H1 (cell line): ENCODE data around the gene ZPR1. TPM values are rescaled to one million over a fixed set of nuclear protein-coding genes. Genes with fewer than 3 reads are reported as not detected.

Experiments used
- BACH1 ChIP-seq: IDR thresholded peaks from 2 replicates; pipeline ENCODE4 v1.6.1; 2012; ENCODE audit warnings: low read length, improper control_type of control experiment
- CEBPB ChIP-seq: IDR thresholded peaks from 2 replicates; pipeline ENCODE4 v1.6.1; 2012; ENCODE audit warnings: low read depth, low read length
- CREB1 ChIP-seq: IDR thresholded peaks from 2 replicates; pipeline ENCODE4 v1.6.1; 2012; ENCODE audit warnings: inconsistent platforms
- EP300 ChIP-seq, 2 experiments: IDR thresholded peaks; 1 replicate in 1 of 2; 2 replicates in 1 of 2; pipeline ENCODE4 v1.6.1; 2011 to 2012; ENCODE audit warnings: low read depth in 2 of 2, low read length in 2 of 2, mild to moderate bottlenecking in 2 of 2, borderline replicate concordance in 1 of 2, inconsistent platforms in 1 of 2, moderate library complexity in 1 of 2
- GABPA ChIP-seq: IDR thresholded peaks from 2 replicates; pipeline ENCODE4 v1.6.1; 2011; ENCODE audit warnings: mild to moderate bottlenecking, low read length, moderate library complexity, borderline replicate concordance; ENCODE audit not compliant: insufficient read depth
- NRF1 ChIP-seq: IDR thresholded peaks from 2 replicates; pipeline ENCODE4 v1.6.1; 2011; ENCODE audit warnings: mild to moderate bottlenecking, low read depth, low read length, improper control_type of control experiment
- RAD21 ChIP-seq, 2 experiments: IDR thresholded peaks in 1 of 2; conservative IDR thresholded peaks in 1 of 2; 2 replicates each; pipeline ENCODE4 v1.6.1; 2011; ENCODE audit warnings: low read depth in 2 of 2, low read length in 2 of 2, improper control_type of control experiment in 1 of 2, inconsistent platforms in 1 of 2, mild to moderate bottlenecking in 1 of 2, moderate library complexity in 1 of 2
- RFX5 ChIP-seq: IDR thresholded peaks from 2 replicates; pipeline ENCODE4 v1.6.1; 2011; ENCODE audit warnings: low read depth, low read length, improper control_type of control experiment, borderline replicate concordance
- ZNF274 ChIP-seq: IDR thresholded peaks from 2 replicates; pipeline ENCODE4 v1.7.0; 2012; ENCODE audit warnings: low read length, borderline replicate concordance; ENCODE audit errors: extremely low read depth
- polyA plus RNA-seq, 7 experiments: library from polyadenylated mRNA; depleted of rRNA in 3 of 7; stranded (reverse) in 5 of 7; unstranded in 2 of 7; fragments of >200 nt in 5 of 7; fragments of 200-250 nt in 2 of 7; gene quantifications; 1 replicate in 5 of 7; 2 replicates in 1 of 7; 4 replicates in 1 of 7; pipeline versions ENCODE4 v1.2.1 to v1.2.3, GENCODE V29; 2011 to 2013; ENCODE audit warnings: missing spikeins in 2 of 7, mixed read lengths in 2 of 7
- total RNA-seq: library from RNA; stranded (reverse); fragmentation: NEBNext Ultra II Directional; extraction: Animal tissue kit (Norgen Biotek cat#: 25700); gene quantifications from 2 replicates; pipeline ENCODE4 v1.2.1, GENCODE V29; 2021
- TF ChIP-seq, protein P1 (sequence below): fragments of 300-600 bp; sonication (generic); IDR thresholded peaks from 2 replicates; pipeline ENCODE4 v1.7.1; 2012; ENCODE audit warnings: low read length, moderate library complexity, mild to moderate bottlenecking, inconsistent platforms; ENCODE audit not compliant: insufficient replicate concordance
- TF ChIP-seq, protein P2 (sequence below): IDR thresholded peaks from 2 replicates; pipeline ENCODE4 v1.6.1; 2012; ENCODE audit warnings: inconsistent platforms

Gene ZPR1
- total and polyA plus RNA-seq, 2 of the 8 experiments (the other 6 are each of a cell fraction or from before 2014, with no cell fraction given) = 36.7 to 70.5 TPM

DNA sequence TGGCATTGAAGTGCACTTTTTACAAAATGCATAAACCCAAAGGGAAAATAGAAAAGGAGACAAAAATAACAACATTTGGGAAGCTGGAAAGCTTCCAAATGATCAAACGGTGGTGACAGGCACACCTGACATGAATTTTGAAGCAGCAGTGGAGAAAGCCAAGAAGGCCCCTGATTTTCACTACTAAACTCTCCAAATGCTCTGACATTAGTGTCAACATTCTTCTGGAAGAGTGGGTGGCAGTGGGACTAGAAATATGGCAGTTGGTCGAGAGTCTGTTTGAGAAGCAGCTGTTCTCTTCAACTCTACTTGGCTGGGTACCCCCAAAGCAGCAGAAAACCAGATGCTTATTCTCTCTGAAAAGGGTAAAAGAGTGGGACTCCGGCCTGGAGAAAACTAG, 16.2 kb upstream of the ZPR1 start (continued):
- TF ChIP-seq, protein P1, sequence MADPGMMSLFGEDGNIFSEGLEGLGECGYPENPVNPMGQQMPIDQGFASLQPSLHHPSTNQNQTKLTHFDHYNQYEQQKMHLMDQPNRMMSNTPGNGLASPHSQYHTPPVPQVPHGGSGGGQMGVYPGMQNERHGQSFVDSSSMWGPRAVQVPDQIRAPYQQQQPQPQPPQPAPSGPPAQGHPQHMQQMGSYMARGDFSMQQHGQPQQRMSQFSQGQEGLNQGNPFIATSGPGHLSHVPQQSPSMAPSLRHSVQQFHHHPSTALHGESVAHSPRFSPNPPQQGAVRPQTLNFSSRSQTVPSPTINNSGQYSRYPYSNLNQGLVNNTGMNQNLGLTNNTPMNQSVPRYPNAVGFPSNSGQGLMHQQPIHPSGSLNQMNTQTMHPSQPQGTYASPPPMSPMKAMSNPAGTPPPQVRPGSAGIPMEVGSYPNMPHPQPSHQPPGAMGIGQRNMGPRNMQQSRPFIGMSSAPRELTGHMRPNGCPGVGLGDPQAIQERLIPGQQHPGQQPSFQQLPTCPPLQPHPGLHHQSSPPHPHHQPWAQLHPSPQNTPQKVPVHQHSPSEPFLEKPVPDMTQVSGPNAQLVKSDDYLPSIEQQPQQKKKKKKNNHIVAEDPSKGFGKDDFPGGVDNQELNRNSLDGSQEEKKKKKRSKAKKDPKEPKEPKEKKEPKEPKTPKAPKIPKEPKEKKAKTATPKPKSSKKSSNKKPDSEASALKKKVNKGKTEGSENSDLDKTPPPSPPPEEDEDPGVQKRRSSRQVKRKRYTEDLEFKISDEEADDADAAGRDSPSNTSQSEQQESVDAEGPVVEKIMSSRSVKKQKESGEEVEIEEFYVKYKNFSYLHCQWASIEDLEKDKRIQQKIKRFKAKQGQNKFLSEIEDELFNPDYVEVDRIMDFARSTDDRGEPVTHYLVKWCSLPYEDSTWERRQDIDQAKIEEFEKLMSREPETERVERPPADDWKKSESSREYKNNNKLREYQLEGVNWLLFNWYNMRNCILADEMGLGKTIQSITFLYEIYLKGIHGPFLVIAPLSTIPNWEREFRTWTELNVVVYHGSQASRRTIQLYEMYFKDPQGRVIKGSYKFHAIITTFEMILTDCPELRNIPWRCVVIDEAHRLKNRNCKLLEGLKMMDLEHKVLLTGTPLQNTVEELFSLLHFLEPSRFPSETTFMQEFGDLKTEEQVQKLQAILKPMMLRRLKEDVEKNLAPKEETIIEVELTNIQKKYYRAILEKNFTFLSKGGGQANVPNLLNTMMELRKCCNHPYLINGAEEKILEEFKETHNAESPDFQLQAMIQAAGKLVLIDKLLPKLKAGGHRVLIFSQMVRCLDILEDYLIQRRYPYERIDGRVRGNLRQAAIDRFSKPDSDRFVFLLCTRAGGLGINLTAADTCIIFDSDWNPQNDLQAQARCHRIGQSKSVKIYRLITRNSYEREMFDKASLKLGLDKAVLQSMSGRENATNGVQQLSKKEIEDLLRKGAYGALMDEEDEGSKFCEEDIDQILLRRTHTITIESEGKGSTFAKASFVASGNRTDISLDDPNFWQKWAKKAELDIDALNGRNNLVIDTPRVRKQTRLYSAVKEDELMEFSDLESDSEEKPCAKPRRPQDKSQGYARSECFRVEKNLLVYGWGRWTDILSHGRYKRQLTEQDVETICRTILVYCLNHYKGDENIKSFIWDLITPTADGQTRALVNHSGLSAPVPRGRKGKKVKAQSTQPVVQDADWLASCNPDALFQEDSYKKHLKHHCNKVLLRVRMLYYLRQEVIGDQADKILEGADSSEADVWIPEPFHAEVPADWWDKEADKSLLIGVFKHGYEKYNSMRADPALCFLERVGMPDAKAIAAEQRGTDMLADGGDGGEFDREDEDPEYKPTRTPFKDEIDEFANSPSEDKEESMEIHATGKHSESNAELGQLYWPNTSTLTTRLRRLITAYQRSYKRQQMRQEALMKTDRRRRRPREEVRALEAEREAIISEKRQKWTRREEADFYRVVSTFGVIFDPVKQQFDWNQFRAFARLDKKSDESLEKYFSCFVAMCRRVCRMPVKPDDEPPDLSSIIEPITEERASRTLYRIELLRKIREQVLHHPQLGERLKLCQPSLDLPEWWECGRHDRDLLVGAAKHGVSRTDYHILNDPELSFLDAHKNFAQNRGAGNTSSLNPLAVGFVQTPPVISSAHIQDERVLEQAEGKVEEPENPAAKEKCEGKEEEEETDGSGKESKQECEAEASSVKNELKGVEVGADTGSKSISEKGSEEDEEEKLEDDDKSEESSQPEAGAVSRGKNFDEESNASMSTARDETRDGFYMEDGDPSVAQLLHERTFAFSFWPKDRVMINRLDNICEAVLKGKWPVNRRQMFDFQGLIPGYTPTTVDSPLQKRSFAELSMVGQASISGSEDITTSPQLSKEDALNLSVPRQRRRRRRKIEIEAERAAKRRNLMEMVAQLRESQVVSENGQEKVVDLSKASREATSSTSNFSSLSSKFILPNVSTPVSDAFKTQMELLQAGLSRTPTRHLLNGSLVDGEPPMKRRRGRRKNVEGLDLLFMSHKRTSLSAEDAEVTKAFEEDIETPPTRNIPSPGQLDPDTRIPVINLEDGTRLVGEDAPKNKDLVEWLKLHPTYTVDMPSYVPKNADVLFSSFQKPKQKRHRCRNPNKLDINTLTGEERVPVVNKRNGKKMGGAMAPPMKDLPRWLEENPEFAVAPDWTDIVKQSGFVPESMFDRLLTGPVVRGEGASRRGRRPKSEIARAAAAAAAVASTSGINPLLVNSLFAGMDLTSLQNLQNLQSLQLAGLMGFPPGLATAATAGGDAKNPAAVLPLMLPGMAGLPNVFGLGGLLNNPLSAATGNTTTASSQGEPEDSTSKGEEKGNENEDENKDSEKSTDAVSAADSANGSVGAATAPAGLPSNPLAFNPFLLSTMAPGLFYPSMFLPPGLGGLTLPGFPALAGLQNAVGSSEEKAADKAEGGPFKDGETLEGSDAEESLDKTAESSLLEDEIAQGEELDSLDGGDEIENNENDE = no peak
- no peak for TF ChIP-seq RAD21 (IDR thresholded peaks at IDR 0.05 in 1 of 2, conservative IDR thresholded peaks at IDR 0.05 in 1 of 2; ENCODE audit: low read depth in 2 of 2, low read length in 2 of 2)
- TF ChIP-seq, protein P2, sequence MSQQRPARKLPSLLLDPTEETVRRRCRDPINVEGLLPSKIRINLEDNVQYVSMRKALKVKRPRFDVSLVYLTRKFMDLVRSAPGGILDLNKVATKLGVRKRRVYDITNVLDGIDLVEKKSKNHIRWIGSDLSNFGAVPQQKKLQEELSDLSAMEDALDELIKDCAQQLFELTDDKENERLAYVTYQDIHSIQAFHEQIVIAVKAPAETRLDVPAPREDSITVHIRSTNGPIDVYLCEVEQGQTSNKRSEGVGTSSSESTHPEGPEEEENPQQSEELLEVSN = no peak
- TF ChIP-seq CEBPB = no peak
- no peak for TF ChIP-seq RFX5
- no peak for TF ChIP-seq NRF1
- no peak for TF ChIP-seq CREB1
- no peak for TF ChIP-seq BACH1
- no peak for TF ChIP-seq GABPA
- TF ChIP-seq EP300 (IDR thresholded peaks at IDR 0.05; ENCODE audit: borderline replicate concordance in 1 of 2, low read depth in 2 of 2, low read length in 2 of 2) = no peak
- TF ChIP-seq ZNF274 = no peak
